NOMO-1 (cell line): ENCODE results near the gene CNGA4.
"Not testable (repeated sequence)": the region's sequence is repeated elsewhere in the genome, so short reads cannot be mapped to it uniquely, and the experiment has no call there.

Source experiments
- DNase-seq, 2 experiments: peaks; one replicate each; lab custom pipeline; 2025; ENCODE audit not compliant: unreplicated experiment in 2 of 2; lab: John Stamatoyannopoulos, UW

The CNGA4 gene

DNA sequence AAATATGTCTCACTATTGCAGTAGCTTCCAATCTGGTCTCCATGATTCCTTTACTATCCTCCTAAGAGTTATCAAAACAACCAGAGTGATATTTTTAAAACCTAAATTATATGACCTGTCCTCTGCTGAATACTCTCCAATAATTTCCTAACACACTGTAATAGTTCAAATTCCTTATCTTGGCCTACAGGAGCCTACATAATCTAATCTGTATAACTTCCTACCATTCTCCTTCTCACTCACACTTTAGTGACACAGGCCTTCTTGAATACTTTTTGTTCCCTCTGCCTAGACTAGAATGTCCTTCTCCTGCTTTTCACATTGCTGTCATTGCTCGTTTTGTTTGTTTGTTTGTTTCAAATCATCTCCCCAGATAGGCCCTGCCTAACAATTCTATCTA, 13.9 kb upstream of the CNGA4 start:
- no peak for DNase-seq

DNA sequence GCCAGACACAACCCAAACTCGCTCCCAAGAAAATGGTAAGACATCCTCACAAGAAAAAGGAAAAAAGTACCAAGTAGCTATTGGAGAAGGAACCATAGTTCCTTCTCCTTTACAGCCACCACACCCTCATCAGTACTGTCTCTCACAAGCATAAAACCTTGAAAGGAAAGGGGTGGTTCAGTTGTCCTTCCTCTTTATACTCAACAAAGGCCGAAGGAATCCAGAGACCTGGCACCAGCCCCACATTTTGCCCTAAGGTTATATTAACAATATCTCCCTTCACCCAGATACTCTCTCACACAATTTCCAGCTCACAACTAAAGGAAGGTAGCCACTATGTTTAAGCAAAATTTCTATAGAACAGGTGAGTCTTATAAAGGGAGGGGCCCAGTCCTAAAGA, 13.0 kb upstream of the CNGA4 start:
- DNase-seq: peak; percentile 86 to 88

DNA sequence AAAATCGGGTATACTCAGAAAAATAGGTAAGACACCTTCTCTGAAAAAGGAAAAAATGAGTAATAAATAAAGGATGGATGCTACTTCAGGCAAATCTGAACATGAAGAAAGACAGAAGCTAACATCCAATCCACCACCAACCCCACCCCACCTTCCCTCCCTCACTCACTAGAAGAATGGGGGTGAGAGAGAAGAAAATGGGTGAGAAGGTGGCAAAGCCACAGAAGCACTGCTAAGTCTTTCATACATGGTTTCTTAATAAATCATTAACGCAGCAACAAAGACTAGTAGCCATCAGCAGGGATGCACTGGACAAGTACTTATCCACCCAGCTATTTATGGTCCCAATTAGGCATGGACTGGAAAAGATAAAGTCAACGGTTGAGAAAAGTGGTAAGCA, 10.4 kb upstream of the CNGA4 start:
- no peak for DNase-seq

DNA sequence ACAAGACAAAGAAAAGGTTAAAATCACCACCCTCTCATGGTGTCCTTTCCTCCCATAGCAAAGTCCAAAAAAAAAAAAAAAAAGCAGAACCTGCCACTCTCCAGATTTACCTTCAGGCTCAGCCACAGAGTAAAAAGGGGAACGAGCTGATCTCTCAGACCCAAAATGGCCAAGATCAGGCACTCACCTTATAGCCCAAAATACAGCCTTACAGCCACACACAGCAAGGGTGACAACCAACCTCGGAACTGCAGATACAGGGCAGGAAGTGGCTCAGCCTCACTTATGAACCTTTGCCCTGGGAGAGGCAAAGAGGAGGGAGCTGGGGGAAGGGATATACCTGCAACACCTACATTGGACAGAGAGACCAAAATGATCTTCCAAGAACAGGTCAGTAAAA, 9.0 kb upstream of the CNGA4 start:
- peak; percentile 43 to 58 for DNase-seq

DNA sequence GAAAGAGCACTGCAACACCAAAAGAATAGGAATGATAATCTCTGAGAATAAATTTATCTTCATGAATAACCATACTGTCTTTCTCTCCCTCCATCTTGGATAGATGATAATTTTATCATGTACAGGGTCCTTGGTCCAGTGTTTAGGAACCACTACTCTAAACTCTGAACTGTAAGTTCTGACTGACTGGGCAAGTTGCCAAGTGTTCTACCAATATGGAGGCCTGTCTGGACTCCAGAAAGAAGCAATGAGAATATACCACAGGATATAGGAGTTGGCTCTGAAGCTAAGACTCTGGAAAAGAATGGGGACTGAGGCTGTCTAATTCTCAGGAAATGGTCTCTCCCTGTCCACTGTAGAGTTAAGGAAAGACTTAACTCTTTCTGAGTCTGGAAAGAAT, 6.0 kb upstream of the CNGA4 start:
- no peak for DNase-seq

DNA sequence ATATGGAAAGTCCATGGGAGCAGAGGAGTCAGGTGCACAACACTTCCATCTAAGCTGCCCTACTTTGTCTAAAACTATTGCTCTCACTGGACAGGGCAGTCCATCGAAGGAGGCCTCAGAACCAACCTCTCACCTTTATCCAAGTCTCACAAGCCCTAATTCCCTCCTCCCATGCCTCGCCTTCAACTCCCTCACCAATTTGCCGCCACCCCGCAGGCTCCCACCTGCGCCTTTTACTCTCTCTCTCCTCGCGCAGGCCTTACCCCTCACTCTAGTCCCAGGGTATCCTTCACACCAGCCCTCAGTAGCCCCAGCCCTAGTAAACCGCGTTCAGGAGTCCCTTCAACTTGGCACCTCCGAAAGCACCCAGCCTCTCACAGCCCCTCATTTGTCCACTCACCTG, 4.9 kb upstream of the CNGA4 start:
- peak in 1 of 2 experiments; percentile 20 for DNase-seq

DNA sequence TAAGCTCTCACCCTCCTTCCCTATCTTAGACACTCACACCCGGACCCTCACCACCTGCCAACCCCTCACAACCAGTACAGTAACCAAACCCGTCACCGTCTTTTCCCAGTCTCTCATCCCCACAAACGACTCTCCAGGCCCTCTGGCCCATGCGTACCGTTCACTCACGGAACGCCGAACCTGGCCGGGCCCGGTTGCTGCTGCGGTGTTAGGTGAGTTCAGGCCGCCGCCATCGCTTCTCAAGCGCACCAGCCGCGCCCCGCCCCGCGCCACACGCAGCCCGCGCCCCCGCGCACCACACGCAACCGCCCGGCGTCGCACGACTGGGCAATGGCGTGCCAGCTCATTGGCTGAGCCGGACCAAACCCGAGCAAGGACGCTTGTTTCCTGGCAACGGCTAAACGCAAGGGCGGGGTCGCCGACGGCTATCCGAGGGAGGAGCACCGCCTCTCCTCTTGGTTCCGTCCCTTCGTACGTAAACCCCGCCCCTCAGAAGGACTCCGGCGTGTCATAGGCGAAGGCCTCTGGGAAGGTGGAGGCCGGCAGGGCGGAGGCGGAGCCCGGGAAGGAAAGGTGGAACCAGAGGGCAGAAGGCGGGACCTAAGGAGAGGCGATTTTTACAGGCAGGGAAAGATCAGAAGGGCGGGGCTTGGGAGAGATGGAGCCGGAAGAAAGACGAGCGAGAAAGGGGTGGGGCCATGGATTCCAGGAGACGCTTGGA, 4.3 kb upstream of the CNGA4 start, which contains the start of gene FHIP1B:
Gene FHIP1B, minus strand, starts transcription at position 250 of the 721 bp plus-strand sequence. CDS start 10,120 bp downstream, outside the sequence.
- peak; percentile 100 for DNase-seq

DNA sequence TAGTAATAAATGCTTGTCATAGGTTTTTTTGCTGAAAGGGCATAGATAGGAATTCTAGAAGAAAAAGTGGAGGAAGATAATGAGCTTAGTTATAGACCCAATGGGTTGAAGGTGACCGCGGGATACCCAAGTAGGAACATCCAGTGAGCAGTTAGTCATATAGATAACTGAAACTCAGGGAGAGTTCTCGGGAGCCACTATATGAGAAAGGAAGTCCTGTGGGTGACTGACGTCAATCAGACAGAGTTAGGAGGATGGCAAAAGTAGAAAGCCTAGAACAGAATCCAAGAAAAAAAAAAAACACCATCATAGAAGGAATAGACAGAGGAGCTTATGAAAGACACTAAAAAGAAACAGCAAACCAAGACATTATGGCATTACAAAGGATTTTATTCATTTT, 1.6 kb upstream of the CNGA4 start:
- DNase-seq: no peak

DNA sequence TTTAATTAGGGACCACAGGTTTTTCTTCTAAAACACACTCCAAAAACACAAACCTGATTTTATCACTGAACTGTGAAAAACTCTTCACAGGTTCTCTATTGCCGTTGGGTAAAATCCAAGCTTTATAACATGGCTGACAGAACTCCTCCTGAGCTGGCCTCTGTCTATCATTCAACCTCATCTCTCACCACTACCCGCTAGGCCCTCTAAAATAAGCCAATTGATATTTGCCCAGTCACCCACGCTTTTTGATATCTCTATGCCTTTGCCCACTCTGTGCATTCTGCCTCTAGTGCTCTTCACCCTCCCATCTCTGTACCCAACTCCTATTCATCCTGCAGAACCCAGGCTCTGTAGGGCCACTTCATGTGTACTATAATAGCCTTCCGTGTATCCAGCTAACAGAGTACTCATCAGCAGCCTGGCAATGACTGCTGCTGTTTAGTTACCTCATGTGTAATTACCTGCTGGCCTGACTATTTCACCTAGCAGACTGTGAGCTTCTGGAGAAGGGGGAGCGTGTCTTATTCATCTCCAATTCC, 1.1 kb upstream of the CNGA4 start:
- no peak for DNase-seq

DNA sequence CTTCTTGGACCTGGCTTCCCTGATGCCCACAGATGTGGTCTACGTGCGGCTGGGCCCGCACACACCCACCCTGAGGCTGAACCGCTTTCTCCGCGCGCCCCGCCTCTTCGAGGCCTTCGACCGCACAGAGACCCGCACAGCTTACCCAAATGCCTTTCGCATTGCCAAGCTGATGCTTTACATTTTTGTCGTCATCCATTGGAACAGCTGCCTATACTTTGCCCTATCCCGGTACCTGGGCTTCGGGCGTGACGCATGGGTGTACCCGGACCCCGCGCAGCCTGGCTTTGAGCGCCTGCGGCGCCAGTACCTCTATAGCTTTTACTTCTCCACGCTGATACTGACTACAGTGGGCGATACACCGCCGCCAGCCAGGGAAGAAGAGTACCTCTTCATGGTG, 1.2 kb downstream of the CNGA4 start:
- no peak for DNase-seq

DNA sequence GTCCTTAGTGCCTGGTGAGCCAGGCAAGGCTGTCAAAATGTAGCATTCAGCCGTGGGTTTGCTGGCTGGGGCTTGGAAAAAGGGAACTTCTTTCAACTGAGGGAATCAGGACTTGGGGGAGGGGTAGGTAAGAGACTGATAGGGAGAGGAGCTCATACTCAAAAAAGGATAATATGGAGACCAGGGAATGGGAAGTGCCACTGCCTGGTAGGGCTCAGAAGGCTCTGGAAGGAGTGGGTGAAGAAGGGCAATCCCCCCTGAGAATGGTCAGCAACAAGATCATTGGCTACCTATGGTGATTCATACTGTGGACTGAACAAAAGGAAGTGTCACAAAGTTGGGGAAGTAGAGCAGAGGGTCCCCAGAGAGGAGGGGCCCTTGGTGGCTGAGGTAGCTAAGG, 1.9 kb downstream of the CNGA4 start:
- peak; percentile 26 to 29 for DNase-seq

DNA sequence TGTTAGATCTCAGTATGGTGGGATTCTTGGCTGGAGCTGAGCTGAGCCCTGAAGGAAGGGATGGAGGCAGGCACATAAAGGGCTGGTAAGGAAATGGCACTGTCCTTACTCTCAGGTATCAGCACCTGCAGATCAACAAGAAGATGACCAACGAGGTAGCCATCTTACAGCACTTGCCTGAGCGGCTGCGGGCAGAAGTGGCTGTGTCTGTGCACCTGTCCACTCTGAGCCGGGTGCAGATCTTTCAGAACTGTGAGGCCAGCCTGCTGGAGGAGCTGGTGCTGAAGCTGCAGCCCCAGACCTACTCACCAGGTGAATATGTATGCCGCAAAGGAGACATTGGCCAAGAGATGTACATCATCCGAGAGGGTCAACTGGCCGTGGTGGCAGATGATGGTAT, 2.4 kb downstream of the CNGA4 start:
- no peak for DNase-seq

DNA sequence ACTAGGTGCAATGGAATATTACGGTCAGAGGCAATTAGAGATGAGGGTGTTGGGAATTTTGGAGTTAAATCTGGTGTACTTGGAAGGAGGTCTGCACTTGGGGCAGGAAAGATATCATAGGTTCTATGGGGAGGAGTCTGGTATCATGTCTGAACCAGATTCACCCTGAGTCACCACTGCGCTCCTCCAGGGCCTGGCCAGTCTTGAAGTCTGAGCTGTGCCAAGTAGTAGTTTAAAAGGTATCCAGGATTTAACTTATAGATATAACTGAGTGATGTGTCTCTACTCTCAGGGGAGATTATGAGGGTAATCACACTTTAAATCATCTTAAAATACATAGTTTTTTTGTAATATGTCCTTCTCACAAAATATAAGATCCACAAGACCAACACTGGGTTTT, 6.6 kb downstream of the CNGA4 start:
- no peak for DNase-seq

DNA sequence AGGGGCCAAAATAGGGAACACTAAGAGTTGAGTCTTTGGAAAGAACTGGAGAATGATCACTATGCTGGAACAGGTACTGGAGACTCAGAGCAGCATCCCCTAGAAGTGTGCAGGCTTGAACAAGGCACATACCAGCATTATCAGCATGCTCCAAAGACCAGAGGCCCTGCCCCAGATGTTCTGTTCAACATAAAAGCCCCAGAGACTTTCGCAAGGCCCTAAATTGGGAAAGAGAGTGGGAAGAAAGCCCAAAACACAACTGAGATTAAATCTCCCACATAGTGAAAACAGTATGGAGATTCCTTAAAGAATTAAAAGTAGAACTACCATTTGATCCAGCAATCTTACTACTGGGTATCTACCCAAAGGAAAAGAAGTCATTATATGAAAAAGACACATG, 9.4 kb downstream of the CNGA4 start:
- no peak for DNase-seq

DNA sequence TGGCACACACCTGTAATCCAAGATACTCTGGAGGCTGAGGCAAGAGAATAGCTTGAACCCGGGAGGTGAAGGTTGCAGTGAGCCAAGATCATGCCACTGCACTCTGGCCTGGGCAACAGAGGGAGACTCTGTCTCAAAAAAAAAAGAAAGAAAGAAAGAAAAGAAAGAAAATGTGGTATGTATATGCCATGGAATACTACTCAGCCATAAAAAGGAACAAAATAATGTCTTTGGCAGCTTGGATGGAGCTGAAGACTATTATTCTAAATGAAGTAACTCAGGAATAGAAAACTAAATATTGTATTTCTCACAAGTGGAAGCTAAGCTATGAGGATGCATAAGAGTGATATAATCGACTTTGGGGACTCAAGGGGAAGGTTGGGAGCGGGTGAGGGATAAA, 10.0 kb downstream of the CNGA4 start:
- not testable (repeated sequence) for DNase-seq

DNA sequence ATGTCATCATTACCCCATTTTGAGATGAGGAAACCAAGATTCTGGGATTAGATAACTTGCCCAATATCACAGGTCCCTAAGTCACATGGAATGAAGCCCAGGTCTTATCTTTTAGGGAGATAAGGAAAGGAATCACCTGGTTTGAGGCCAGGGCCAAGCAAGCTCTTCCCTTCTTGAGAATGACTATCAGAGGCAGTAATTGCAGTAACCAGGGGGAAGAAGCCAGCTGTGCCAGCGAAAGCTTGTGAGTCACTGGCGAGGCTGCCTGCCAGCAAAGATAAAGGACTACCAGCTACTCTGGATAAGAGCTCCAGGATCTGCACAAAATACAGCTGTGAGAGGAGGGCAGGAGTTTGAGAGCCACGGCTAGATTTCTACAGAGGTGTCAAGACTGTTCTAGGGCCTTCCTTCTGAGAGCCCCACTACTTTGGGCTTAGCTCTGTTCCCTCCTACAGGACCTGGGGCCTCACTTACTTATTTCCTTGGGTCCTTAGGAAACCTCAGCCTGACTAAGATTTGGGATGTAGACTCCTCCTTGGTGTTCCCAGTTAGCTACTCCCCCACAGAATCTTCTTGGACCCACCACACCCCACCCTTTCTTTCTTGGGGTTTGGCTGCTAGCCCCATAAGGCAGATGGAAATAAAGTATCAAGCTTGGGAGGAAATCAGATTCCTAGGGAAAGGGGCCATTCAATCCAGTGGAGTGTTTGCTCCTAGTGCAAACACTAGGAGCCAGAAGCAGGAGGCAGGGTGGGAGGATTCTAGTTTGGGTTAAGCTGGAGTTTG, 11.1 kb downstream of the CNGA4 start:
- no peak for DNase-seq

DNA sequence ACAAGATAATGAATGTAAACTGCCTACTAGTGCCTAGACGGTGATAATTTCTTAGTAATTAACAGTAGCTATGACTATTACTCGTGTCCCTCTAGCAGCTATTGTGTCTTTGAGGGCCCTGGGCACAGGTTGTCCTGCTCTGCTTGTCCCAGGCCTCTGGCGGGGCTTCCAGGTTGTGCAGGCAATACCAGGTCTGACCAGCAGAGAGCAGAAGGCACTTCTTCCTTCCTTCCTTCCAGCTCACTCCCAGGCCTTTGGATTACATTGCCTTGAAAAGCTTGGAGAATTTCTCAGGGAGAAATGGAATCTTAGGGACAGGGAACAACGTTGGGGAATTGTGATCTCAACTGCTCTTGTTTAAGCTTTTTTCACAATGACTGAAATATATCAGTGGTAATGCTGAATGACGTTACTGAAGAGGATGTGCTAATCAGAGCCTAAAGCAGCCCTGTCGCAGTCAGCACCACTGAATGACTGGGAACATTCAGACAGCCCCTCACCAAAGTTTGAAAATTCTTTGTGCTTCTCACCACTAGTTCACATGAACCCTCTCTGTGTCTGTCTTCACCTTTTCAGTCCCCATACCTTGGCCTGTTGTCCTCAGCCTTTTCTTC, 12.3 kb downstream of the CNGA4 start:
- DNase-seq: peak in 1 of 2 experiments; percentile 13

DNA sequence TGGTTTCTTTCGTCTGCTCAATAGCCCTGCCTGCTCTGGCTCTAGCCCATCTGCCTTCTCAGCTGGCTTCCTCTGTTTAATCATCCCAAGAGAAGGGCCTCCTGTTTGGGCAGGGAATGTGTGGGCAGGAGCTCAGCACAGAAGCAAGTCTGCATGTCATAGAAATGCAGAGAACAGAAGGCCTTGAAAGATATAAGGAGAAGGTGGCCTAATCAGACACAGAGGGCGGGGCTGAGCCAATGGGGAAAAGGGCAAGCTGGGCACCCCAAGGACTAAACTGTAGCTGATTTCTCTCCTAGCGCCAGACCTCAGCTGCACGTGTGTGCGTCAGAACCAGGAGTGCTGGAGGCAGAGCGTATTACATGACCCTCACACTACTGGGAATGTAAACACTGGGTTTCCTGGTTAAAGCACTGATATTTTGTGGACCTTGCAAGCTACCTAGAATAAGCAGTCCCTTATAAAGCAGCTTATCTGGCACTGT, 13.1 kb downstream of the CNGA4 start:
- no peak for DNase-seq

DNA sequence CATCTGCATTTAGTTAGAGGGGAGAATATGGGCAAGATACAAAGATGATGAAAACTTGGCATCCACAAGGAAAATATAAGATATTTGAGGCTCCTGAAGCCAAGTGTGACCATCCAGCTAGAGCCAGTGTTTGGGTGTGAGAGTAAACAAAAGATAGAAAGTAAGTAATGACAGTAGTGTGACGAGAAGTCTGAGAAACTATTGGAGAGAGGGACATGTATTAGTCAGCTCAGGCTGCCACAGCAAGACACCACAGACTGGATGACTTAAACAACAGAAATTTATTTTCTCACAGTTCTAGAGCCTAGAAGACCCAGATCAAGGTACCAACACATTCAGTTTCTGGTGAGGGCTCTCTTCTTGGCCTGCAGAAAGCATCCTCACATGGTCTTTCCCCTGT, 14.3 kb downstream of the CNGA4 start:
- DNase-seq: no peak

DNA sequence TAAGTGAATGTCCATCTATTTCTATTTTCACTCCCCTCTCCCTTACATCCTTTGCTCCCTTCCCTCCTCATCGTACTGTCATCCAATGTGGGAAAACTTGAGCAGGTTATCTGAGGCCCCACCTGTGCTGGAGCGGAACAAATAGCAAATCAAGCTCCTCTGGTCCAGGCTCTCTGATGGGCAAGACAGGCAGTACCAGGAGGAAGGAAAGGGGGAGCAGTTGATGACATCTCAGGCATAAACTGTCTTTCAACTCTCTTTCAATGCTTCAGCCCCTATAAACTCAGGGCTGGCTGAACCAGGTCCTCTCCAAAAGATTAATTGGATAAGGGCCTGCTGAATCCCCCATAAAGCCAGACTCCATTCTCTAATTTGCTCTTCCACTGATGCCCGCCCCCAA, 19.3 kb downstream of the CNGA4 start:
- DNase-seq: no peak

DNA sequence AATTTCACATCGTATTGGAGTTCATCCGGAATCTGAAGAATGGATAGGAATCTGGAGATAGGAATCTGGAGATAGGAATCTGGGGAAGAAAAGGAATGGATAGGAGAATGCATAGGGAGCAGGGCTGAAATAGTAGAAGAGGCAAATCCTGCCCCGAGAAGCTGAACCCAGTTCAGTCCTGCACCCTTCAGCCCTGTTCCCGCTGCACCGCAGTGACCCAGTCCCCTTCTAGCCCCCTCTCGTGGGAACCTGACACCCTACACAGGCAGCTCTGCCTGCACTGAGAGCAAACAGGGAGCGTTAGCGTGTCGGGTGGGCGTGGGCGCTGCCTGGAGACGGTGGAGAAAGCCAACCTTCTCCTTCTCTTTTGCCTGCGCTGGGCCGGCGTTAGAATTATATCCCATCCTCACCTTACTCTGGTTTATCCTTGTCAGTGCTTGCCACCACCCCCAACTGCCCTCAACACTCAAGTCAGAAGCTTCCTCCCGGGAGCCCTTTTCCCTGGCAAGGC, 19.7 kb downstream of the CNGA4 start:
- DNase-seq: no peak
